HUES48 (cell line): ENCODE data around the gene CERS1.
"Not testable (repeated sequence)": the region's sequence is repeated elsewhere in the genome, so short reads cannot be mapped to it uniquely, and the experiment has no call there.

Experiments
- H3K27ac ChIP-seq: one replicate; pipeline ENCODE4 v1.7.0; 2013; ENCODE audit warnings: low read depth, low read length, inconsistent platforms
- H3K27me3 ChIP-seq: 2 replicates; pipeline ENCODE4 v1.6.1; 2013; ENCODE audit warnings: mild to moderate bottlenecking, low read length; ENCODE audit not compliant: control insufficient read depth, insufficient read depth
- H3K36me3 ChIP-seq: 2 replicates; pipeline ENCODE4 v1.6.1; 2013; ENCODE audit warnings: low read length; ENCODE audit not compliant: control insufficient read depth, insufficient read depth
- H3K4me1 ChIP-seq: 2 replicates; pipeline ENCODE4 v1.6.1; 2013; ENCODE audit warnings: mild to moderate bottlenecking, low read length; ENCODE audit not compliant: control insufficient read depth, insufficient read depth
- H3K4me3 ChIP-seq: 2 replicates; pipeline ENCODE4 v1.5.1; 2013; ENCODE audit warnings: mild to moderate bottlenecking, low read depth, low read length
- H3K9ac ChIP-seq: 2 replicates; pipeline ENCODE4 v1.6.1; 2013; ENCODE audit warnings: mild to moderate bottlenecking, low read depth, low read length, moderate library complexity
- H3K9me3 ChIP-seq: 2 replicates; pipeline ENCODE4 v1.6.1; 2013; ENCODE audit warnings: low read length; ENCODE audit not compliant: control insufficient read depth, insufficient read depth

Gene CERS1

GRCh38 chr19:18917593-18917992 lies 21.6 kb upstream of the CERS1 start:
- not testable (repeated sequence) for H3K4me1 ChIP-seq, H3K9me3 ChIP-seq, H3K27me3 ChIP-seq, H3K27ac ChIP-seq, H3K4me3 ChIP-seq, H3K9ac ChIP-seq
- peaks cover 25% of the 10 kb centered on the region for H3K36me3 ChIP-seq

- H3K9ac ChIP-seq = no peak overlapping the region
- no peak overlapping the region for H3K4me3 ChIP-seq
- H3K27ac ChIP-seq = no peak overlapping the region
- no peaks in the 10 kb centered on the region for H3K27me3 ChIP-seq
- H3K36me3 ChIP-seq = peaks cover 18% of the 10 kb centered on the region
- H3K9me3 ChIP-seq = no peaks in the 10 kb centered on the region
- H3K4me1 ChIP-seq = peaks cover 4% of the 10 kb centered on the region
Measured at GRCh38 chr19:18915639-18916038, 19.7 kb upstream of the CERS1 start.

- Histone ChIP-seq H3K27ac (no peak overlapping the region), H3K4me3 (no peak overlapping the region), H3K27me3 (no peaks in the 10 kb centered on the region), H3K4me1 (no peaks in the 10 kb centered on the region), H3K36me3 (peaks cover 32% of the 10 kb centered on the region), H3K9me3 (no peaks in the 10 kb centered on the region), H3K9ac (no peak overlapping the region)
Measured at GRCh38 chr19:18913466-18913865, 17.5 kb upstream of the CERS1 start.

GRCh38 chr19:18912933-18913332 lies 17.0 kb upstream of the CERS1 start:
- no peak overlapping the region for H3K9ac ChIP-seq
- no peaks in the 10 kb centered on the region for H3K4me1 ChIP-seq
- no peaks in the 10 kb centered on the region for H3K27me3 ChIP-seq
- no peak overlapping the region for H3K4me3 ChIP-seq
- H3K9me3 ChIP-seq = no peaks in the 10 kb centered on the region
- no peak overlapping the region for H3K27ac ChIP-seq
- H3K36me3 ChIP-seq = peaks cover 33% of the 10 kb centered on the region

GRCh38 chr19:18910801-18911436 lies 15.0 kb upstream of the CERS1 start:
- H3K9me3 ChIP-seq = no peaks in the 10 kb centered on the region
- no peaks in the 10 kb centered on the region for H3K4me1 ChIP-seq
- no peak overlapping the region for H3K9ac ChIP-seq
- no peaks in the 10 kb centered on the region for H3K27me3 ChIP-seq
- peaks cover 53% of the 10 kb centered on the region for H3K36me3 ChIP-seq
- H3K27ac ChIP-seq = no peak overlapping the region
- no peak overlapping the region for H3K4me3 ChIP-seq

- Histone ChIP-seq H3K36me3 (peaks cover 56% of the 10 kb centered on the region), H3K27ac (no peak overlapping the region), H3K27me3 (no peaks in the 10 kb centered on the region), H3K9ac (no peak overlapping the region), H3K4me1 (no peaks in the 10 kb centered on the region), H3K9me3 (no peaks in the 10 kb centered on the region), H3K4me3 (no peak overlapping the region)
Measured at GRCh38 chr19:18910010-18910409, 14.1 kb upstream of the CERS1 start.

- no peaks in the 10 kb centered on the region for H3K4me1 ChIP-seq
- peaks cover 62% of the 10 kb centered on the region for H3K36me3 ChIP-seq
- no peaks in the 10 kb centered on the region for H3K9me3 ChIP-seq
- H3K27me3 ChIP-seq = no peaks in the 10 kb centered on the region
- H3K4me3 ChIP-seq = no peak overlapping the region
- no peak overlapping the region for H3K27ac ChIP-seq
- no peak overlapping the region for H3K9ac ChIP-seq
Measured at GRCh38 chr19:18908917-18909619, 13.1 kb upstream of the CERS1 start.

GRCh38 chr19:18906605-18907519 lies 10.9 kb upstream of the CERS1 start:
- Histone ChIP-seq H3K9me3 (no peaks in the 10 kb centered on the region), H3K36me3 (peaks cover 56% of the 10 kb centered on the region), H3K27ac (no peak overlapping the region), H3K4me3 (no peak overlapping the region), H3K27me3 (no peaks in the 10 kb centered on the region), H3K4me1 (no peaks in the 10 kb centered on the region), H3K9ac (no peak overlapping the region)

- Histone ChIP-seq H3K4me1 (no peaks in the 10 kb centered on the region), H3K9ac (no peak overlapping the region), H3K36me3 (peaks cover 58% of the 10 kb centered on the region), H3K4me3 (no peak overlapping the region), H3K27ac (no peak overlapping the region), H3K9me3 (no peaks in the 10 kb centered on the region), H3K27me3 (no peaks in the 10 kb centered on the region)
Measured at GRCh38 chr19:18905513-18906236, 9.7 kb upstream of the CERS1 start.

- Histone ChIP-seq H3K36me3 (peaks cover 57% of the 10 kb centered on the region), H3K27me3 (no peaks in the 10 kb centered on the region), H3K4me1 (no peaks in the 10 kb centered on the region), H3K27ac (no peak overlapping the region), H3K9ac (no peak overlapping the region), H3K9me3 (no peaks in the 10 kb centered on the region), H3K4me3 (no peak overlapping the region)
Measured at GRCh38 chr19:18905058-18905456, 9.1 kb upstream of the CERS1 start.
